Sigmoid colon (tissue), 7 donors: ENCODE measurements around the gene CAMK1D. TPM values are rescaled to one million over a fixed set of nuclear protein-coding genes. Genes with fewer than 3 reads are reported as not detected.
"Not testable (repeated sequence)": the region's sequence is repeated elsewhere in the genome, so short reads cannot be mapped to it uniquely, and the experiment has no call there.

ENCODE experiments used
- DNase-seq: peaks from one replicate; pipeline ENCODE4 v3.0.0-alpha.2; 2019
- H3K27ac ChIP-seq, 4 donors: fragments of 200-600 bp; sonication (generic); one replicate each; pipeline ENCODE4 v1.5.1; 2016 to 2019; ENCODE audit warnings: mild to moderate bottlenecking in 1 of 4
- H3K27me3 ChIP-seq, 3 donors: fragments of 200-600 bp; sonication (generic); one replicate each; pipeline ENCODE4 v1.5.1; 2019; ENCODE audit warnings: mild to moderate bottlenecking in 1 of 3
- H3K36me3 ChIP-seq, 4 donors: fragments of 200-600 bp; sonication (generic); one replicate each; pipeline ENCODE4 v1.5.1; 2016 to 2019
- H3K4me1 ChIP-seq, 4 donors: fragments of 200-600 bp; sonication (generic); one replicate each; pipeline ENCODE4 v1.5.1; 2017 to 2019
- H3K4me3 ChIP-seq, 4 donors: fragments of 200-600 bp; sonication (generic); one replicate each; pipeline ENCODE4 v1.5.1; 2017 to 2019; ENCODE audit warnings: mild to moderate bottlenecking in 2 of 4, moderate library complexity in 1 of 4
- H3K9me3 ChIP-seq, 4 donors: fragments of 200-600 bp in 3 of 4; sonication (generic) in 3 of 4; one replicate each; pipeline versions ENCODE4 v1.5.1 to v1.6.1; 2013 to 2019
- CTCF ChIP-seq, 4 experiments: fragments of 450-650 bp in 3 of 4; fragments of 200-600 bp in 1 of 4; IDR thresholded peaks; one replicate each; pipeline ENCODE4 v1.5.1; 2016 to 2019; ENCODE audit warnings: antibody characterized with exemption in 4 of 4, mild to moderate bottlenecking in 3 of 4, moderate library complexity in 2 of 4
- EP300 ChIP-seq, 4 donors: sonication (generic); formaldehyde crosslinking; IDR thresholded peaks; one replicate each; pipeline ENCODE4 v1.6.1; 2017; ENCODE audit warnings: antibody characterized with exemption in 4 of 4
- POLR2A ChIP-seq, 2 donors: fragments of 450-650 bp; IDR thresholded peaks; one replicate each; pipeline ENCODE4 v1.6.1; 2016; ENCODE audit warnings: antibody characterized with exemption in 2 of 2, mild to moderate bottlenecking in 2 of 2, moderate library complexity in 2 of 2
- POLR2AphosphoS5 ChIP-seq, 4 donors: sonication (generic); formaldehyde crosslinking; IDR thresholded peaks; one replicate each; pipeline ENCODE4 v1.6.1; 2017; ENCODE audit warnings: antibody characterized with exemption in 4 of 4
- WGBS, 2 donors: extraction: QIAGEN DNeasy Blood & Tissue Kit; methylation state at CpG; one replicate each; pipeline ENCODE4 v1.1.7; 2013; 5-methylcytosine and 5-hydroxymethylcytosine counted together
- intact Hi-C: fragments of 100-400 bp; cut with DNase I; formaldehyde crosslinking; loops from one replicate; pipeline ENCODE4 v1.15.1; 2023
- polyA plus RNA-seq, 3 donors: library from polyadenylated mRNA; stranded (reverse); fragments of 200-250 nt; gene quantifications; one replicate each; pipeline ENCODE4 v1.2.3, GENCODE V29; 2013
- total RNA-seq, 4 donors: library from RNA; depleted of rRNA; stranded (reverse); fragments of >200 nt; gene quantifications; one replicate each; pipeline ENCODE4 v1.1.0, GENCODE V29; 2016
- donor health status: healthy with polysubstance abuse.
- donor health status: Bipolar disorder and iron deficiency.
- donor health status: healthy.

Gene CAMK1D
- total and polyA plus RNA-seq, 7 donors = 7.2 to 11.5 (median 8.6) TPM

- Histone ChIP-seq H3K27me3 (no peaks in the 10 kb centered on the region), H3K9me3 (no peaks in the 10 kb centered on the region), H3K36me3 (no peaks in the 10 kb centered on the region), H3K4me3 (no peak overlapping the region), H3K27ac (no peak overlapping the region), H3K4me1 (peaks cover 0 to 8% (median 0%) of the 10 kb centered on the region in 4 donors)
- DNase-seq = no peak
- TF ChIP-seq POLR2A (IDR thresholded peaks at IDR 0.05) = no peak
- WGBS, 2 donors = 86 to 92% methylated on average over 16 of the region's 16 CpGs
- intact Hi-C loops = no loop called here
These were observed 79.2 kb downstream of the CAMK1D start for GRCh38 chr10:12428447-12429135.

GRCh38 chr10:12430406-12430982 is 81.1 kb downstream of the CAMK1D start:
- no peak overlapping the region for H3K27ac ChIP-seq
- H3K4me1 ChIP-seq = peaks cover 0 to 8% (median under 1%) of the 10 kb centered on the region in 4 donors
- no peak for TF ChIP-seq POLR2AphosphoS5 (IDR thresholded peaks at IDR 0.05)
- no peak for TF ChIP-seq POLR2A (IDR thresholded peaks at IDR 0.05)
- TF ChIP-seq EP300 (IDR thresholded peaks at IDR 0.05) = no peak
- no peak for TF ChIP-seq CTCF (IDR thresholded peaks at IDR 0.05)
- H3K27me3 ChIP-seq = no peaks in the 10 kb centered on the region
- WGBS, 2 donors = 81% methylated on average over 11 of the region's 11 CpGs
- no peak for DNase-seq
- H3K4me3 ChIP-seq = no peak overlapping the region
- no peaks in the 10 kb centered on the region for H3K9me3 ChIP-seq
- no peaks in the 10 kb centered on the region for H3K36me3 ChIP-seq
- intact Hi-C loops = loop anchor here (10.0 kb wide), 1 partner anchor 156 kb away; no protein-coding TSS in a partner anchor

GRCh38 chr10:12431151-12432101 is 82.1 kb downstream of the CAMK1D start:
- Histone ChIP-seq H3K36me3 (no peaks in the 10 kb centered on the region), H3K9me3 (no peaks in the 10 kb centered on the region), H3K4me3 (no peak overlapping the region), H3K27ac (no peak overlapping the region), H3K4me1 (peaks cover 0 to 8% (median 1%) of the 10 kb centered on the region in 4 donors), H3K27me3 (no peaks in the 10 kb centered on the region)
- DNase-seq = peak; percentile 67
- WGBS, 2 donors = 83 to 85% methylated on average over 18 of the region's 18 CpGs
- TF ChIP-seq EP300 (IDR thresholded peaks at IDR 0.05) (no peak), POLR2AphosphoS5 (IDR thresholded peaks at IDR 0.05) (peak in 2 of 4 donors; percentile 39 to 42)
- intact Hi-C loops = loop anchor here (10.0 kb wide), 1 partner anchor 157 kb away; no protein-coding TSS in a partner anchor

GRCh38 chr10:12432402-12433189 is 83.2 kb downstream of the CAMK1D start:
- TF ChIP-seq POLR2AphosphoS5 (IDR thresholded peaks at IDR 0.05) = no peak
- no peak for TF ChIP-seq CTCF (IDR thresholded peaks at IDR 0.05)
- TF ChIP-seq EP300 (IDR thresholded peaks at IDR 0.05) = no peak
- TF ChIP-seq POLR2A (IDR thresholded peaks at IDR 0.05) = no peak
- intact Hi-C loops = loop anchor here (10.0 kb wide), 1 partner anchor 158 kb away; no protein-coding TSS in a partner anchor
- DNase-seq = no peak
- 55 to 84% methylated on average over 13 of the region's 13 CpGs for WGBS, 2 donors
- no peaks in the 10 kb centered on the region for H3K27me3 ChIP-seq
- H3K4me1 ChIP-seq = peaks cover 0 to 8% (median 1%) of the 10 kb centered on the region in 4 donors
- H3K4me3 ChIP-seq = no peak overlapping the region
- no peaks in the 10 kb centered on the region for H3K9me3 ChIP-seq
- no peaks in the 10 kb centered on the region for H3K36me3 ChIP-seq
- H3K27ac ChIP-seq = no peak overlapping the region

GRCh38 chr10:12434277-12434676 is 84.9 kb downstream of the CAMK1D start:
- no peak for DNase-seq
- H3K36me3 ChIP-seq = no peaks in the 10 kb centered on the region
- H3K27me3 ChIP-seq = no peaks in the 10 kb centered on the region
- no peak overlapping the region for H3K27ac ChIP-seq
- no peak overlapping the region for H3K4me3 ChIP-seq
- intact Hi-C loops = loop anchor here (10.0 kb wide), 1 partner anchor 159 kb away; no protein-coding TSS in a partner anchor
- no peak for TF ChIP-seq POLR2A (IDR thresholded peaks at IDR 0.05)
- peaks cover 0 to 8% (median 1%) of the 10 kb centered on the region in 4 donors for H3K4me1 ChIP-seq
- H3K9me3 ChIP-seq = no peaks in the 10 kb centered on the region
- WGBS, 2 donors = 31 to 74% methylated on average over 6 of the region's 6 CpGs

GRCh38 chr10:12434677-12435076 is 85.3 kb downstream of the CAMK1D start:
- H3K27ac ChIP-seq, H3K9me3 ChIP-seq, H3K4me3 ChIP-seq, H3K4me1 ChIP-seq, H3K36me3 ChIP-seq, H3K27me3 ChIP-seq: not testable (repeated sequence)
- peak; percentile 26 for DNase-seq
- WGBS, 2 donors = 66 to 86% methylated on average over 8 of the region's 8 CpGs
- intact Hi-C loops = loop anchor here (10.0 kb wide), 1 partner anchor 160 kb away; no protein-coding TSS in a partner anchor
